NCI-H524 treated with DMSO at 0.1 percent for 48 hours (cell line): Measurements from ENCODE around the gene TMEM179B.
"Not testable (repeated sequence)": the region's sequence is repeated elsewhere in the genome, so short reads cannot be mapped to it uniquely, and the experiment has no call there.

Experiments
- DNase-seq: peaks from one replicate; lab custom pipeline; 2025; lab: John Stamatoyannopoulos, UW

The TMEM179B gene, protein sequence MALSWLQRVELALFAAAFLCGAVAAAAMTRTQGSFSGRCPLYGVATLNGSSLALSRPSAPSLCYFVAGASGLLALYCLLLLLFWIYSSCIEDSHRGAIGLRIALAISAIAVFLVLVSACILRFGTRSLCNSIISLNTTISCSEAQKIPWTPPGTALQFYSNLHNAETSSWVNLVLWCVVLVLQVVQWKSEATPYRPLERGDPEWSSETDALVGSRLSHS

DNA sequence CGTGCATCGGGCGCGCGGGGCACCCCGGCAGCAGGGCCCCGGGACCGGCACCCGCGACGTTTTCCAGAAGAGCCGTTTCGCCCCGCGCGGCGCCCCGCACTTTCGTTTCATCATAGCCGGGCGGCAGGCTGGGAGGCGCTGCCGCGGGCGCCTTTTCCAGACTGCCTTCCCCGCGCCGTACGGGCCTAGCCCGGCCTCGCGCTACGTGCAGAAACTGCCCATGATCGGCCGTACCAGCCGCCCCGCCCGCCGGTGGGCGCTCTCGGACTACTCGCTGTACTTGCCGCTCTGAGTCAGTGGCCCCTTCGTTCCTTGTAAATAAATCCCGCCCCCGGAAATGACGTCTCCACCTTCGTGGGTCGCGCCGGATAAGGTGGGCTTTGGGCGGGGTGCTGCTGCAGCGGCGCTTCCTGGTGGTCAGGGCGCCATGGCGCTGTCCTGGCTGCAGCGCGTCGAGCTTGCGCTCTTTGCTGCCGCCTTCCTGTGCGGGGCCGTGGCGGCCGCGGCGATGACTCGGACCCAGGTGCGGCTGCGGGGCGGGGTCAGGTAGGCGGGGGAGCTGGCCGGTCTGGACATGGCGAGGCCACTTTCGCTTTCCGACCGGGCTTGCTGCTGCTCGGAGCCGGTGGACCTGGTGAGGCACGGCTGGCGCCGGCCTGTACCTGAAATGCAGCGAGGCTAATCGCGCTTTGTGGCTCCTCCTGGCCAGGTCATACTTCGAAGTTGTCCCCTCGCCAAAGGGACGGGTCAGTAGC is at the start of gene TMEM179B:
Gene TMEM179B (plus strand): TSS at position 398 of the 755 bp plus-strand sequence. CDS start 30 bp downstream, at position 428.
- DNase-seq, result peak; percentile 68

DNA sequence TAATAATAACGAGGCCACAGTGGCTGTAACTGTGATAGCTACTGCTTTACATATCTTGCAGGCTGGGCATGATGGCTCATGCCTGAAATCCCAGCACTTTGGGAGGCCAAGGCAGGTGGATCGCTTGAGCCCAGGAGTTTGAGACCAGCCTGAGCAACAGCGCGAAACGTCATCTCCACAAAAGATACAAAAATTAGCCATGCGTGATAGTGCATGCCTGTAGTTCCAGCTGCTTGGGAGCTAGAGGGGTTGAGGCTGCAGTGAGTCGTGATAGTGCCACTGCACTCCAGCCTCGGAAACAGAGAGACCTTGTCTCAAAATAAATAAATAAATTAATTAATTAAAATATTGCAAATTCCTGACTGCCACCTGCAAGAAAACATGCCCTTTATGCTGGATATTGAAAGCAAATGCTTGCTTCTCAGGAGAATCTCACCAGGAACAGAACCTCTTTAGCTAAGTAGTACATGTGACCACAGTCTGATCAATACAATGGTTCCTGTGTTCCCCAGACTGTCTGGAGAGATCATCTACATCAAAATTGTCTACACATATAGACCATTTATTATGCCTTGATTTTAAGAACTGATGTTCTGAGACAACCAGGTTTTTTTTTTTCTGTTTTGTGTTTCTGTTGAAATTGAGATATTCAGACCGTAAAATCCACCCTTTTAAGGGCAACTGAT is 39.6 kb upstream of the TMEM179B start:
- no peak for DNase-seq

DNA sequence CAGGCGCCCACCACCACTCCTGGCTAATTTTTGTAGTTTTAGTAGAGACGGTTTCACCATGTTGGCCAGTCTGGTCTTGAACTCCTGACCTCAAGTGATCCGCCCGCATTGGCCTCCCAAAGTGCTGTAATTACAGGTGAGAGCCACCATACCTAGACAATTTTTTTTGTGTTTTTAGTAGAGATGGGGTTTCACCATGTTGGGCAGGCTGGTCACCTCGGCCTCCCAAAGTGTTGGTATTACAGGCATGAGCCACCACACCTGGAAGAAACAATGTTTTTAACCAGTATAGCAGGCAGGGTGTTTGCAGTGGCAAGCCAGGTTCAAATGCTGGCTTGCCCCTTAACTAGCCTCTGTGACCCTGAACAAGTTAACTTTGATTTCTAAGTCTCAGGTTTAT is 37.3 kb upstream of the TMEM179B start:
- not testable (repeated sequence) for DNase-seq

DNA sequence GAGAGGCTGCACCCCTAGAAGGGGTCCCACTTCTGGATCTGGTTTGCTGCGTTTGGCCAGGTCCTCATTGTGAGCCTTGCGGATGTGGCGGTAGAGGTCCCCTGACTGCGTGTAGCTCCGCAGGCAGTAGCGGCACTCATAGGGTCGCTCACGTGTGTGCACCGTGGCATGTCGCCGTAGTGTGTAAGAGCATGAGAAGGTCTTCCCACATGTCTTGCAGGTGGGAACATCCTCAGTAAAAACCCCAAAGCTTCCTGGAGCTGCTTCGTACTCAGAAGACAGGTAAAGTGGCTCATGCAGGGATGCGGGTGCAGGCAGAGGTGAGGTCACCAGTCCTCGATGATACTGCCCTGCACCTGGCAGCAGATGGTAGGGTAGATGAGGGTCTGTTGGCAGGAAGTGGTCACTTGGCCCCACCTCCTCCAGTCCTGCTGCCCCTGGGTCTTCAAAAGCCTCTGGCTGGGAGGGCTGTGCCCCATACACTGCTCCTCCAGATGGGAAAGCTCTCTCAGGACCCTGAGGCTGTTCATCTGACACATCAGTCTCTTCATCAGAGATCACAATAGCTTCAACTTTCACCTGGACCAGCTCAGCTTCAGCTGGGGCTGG is 34.9 kb upstream of the TMEM179B start:
- DNase-seq, result no peak

DNA sequence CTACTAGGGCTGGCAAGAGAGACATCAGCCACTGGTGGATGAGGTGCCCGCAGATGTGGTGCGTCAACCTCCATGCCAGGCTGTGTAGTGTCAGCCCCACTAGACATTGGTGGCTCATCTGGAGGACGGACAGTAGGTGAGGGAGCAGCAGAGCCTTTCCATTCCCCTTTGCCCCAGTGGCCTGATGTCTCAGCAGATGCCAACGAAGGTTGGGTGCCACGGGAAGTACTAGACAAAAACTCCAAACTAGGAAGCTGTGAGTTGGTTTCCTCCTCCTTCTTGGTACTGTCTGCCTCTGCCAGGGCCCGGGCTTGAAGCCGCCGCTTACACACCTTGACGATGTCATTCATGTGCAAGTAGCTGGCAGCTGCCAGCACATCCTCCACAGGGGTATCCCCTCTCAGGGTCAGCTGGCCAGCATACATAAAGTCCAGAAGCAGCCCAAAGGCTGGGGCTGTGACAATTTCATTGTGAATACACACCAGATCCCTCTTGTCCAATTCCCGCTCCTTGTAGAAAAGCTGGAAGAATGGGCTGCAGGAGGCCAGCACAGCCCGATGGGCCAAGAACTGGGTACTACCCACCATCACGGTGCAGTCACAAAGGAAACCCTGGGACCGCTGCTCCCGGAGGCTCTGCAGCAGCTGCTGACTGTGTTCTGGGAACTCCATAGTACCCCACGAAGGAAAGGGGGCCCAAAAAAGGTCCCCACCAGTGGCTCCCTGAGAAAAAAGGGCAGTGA is 34.0 kb upstream of the TMEM179B start:
- no peak for DNase-seq

DNA sequence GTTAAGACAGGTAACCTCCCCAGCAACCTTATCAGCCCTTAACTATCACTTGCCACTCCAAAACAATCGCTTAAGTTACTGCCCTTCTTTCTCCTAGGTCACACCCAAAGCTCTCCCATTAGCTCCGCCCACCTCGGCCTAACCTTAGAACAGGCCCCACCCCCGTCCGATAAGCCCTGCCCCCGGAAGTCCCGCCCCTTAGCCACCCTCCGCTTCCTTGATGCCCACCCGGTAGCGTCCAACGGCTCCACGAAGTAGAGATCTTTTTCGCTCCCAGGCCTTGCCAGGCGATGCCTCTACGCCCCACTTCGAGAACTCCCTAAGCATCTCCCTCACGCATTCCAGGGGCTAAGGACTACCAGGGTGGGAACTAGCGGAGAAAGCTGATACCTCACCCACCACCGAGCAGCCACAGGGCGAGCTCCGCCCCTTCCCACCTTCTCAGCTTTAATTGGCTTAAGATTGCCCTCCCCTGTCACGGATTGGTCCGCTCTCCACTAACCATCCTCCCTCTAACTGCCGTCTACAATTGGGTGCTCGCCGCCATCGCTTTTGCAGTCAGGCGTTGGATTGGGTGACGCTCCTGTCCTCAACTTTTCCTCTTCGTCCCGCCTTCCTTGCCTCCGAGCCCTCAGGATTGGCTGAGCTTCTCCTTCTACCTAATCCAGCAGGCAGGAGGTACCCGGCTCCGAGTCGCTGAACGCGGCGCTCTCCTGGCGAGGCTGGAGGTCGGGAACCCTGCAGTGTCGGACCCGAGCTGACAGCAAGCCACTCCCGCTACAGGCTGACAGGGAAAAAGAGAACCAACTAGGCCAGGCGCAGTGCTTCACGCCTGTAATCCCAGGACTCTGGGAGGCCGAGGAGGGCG is 33.2 kb upstream of the TMEM179B start, which contains the start of gene ZBTB3:
Gene ZBTB3 (minus strand): TSS at position 425 of the 868 bp plus-strand sequence. CDS start 496 bp downstream, outside the sequence.
- peak; percentile 96 for DNase-seq

DNA sequence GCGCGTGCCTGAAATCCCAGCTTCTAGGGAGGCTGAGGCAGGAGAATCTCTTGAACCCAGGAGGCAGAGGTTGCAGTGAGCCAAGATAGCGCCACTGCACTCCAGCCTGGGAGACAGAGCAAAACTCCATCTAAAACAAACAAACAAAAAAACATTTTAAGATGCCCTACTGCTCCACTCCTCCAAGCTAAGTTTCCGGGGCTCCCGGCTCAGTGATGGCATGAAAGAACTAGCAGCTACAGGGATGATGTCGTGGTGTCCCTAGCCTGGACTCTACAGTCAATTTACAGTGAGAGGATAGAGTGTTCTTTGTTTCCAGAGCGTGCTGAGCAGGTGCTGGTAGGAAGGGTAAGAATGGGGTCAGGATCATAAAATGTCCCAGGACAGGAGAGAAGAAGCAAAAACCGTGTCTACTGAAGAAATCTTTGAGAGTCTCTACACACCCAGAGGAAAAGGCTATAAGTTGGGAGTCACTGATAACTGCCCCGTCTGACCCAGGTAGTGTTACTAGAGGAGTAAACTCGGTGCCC is 32.1 kb upstream of the TMEM179B start:
- DNase-seq, result no peak

DNA sequence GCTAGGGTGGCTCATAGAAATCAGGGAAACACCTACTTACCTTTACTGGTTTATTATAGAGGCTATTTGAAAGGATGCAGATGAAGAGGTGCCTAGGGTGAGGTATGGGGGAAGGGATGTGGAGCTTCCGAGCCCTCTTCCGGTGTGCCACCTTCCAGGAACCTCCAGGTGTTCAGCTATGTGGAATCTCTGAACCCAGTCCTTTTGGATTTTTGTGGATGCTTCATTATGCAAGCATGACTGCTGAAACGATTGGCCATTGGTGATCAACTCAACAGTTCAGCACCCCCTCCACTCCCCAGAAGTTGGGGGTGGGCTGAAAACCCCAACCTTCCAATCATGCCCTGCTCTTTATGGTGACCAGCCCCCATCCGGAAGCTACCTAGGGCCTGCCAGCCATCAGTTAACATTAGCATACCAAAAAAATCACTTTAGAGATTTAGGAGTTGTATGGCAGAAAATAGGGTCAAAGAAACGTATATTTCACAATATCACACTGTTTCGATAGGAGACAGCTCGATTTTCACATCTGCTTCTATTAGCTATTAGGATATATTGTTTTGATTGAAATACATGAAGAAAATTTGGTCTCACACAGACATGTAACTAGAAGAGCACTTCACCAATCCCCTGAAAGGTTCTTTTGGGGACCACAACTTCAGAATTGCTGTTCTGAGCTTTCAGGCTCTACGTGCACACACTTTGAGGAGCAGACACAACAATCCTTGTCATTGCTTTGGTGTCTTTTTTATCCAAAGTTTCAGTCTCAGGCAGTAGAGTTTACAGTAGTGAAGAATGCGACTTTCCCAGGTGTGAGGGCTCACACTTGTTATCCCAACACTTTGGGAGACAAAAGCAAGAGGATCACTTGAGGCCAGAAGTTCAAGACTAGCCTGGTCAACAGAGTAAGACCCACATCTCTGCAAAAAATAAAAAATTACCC is 29.1 kb upstream of the TMEM179B start:
- DNase-seq, result no peak

DNA sequence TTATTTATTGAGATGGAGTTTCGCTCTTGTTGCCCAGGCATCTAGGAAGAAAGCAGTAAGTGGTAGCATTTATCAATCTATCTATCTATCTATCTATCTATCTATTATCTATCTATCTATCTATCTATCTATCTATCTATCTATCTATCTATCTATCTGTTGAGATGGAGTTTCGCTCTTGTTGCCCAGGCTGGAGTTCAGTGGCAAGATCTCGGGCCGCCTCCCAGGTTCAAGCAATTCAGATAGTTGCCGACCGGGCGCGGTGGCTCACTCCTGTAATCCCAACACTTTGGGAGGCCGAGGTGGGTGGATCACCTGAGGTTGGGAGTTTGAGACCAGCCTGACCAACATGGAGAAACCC is 26.4 kb upstream of the TMEM179B start:
- not testable (repeated sequence) for DNase-seq

DNA sequence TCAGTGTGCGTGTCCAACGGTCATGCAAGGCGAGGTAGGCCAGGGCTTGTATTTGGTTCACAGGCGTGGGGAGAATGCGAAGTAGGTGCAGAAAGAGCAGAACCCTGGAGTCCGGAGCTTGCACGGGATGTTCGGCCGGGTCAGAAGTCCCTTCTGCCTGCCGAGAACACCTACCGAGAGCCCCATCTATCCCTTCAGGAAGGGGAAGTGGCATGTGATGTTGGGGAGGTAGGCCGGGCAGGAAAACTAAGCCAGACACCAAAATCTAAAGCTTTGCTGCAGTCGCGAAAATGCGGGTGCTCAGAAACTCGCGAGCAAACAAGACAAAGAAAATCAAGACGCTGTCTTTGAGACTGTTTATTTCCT is 16.4 kb upstream of the TMEM179B start:
- DNase-seq, result no peak

DNA sequence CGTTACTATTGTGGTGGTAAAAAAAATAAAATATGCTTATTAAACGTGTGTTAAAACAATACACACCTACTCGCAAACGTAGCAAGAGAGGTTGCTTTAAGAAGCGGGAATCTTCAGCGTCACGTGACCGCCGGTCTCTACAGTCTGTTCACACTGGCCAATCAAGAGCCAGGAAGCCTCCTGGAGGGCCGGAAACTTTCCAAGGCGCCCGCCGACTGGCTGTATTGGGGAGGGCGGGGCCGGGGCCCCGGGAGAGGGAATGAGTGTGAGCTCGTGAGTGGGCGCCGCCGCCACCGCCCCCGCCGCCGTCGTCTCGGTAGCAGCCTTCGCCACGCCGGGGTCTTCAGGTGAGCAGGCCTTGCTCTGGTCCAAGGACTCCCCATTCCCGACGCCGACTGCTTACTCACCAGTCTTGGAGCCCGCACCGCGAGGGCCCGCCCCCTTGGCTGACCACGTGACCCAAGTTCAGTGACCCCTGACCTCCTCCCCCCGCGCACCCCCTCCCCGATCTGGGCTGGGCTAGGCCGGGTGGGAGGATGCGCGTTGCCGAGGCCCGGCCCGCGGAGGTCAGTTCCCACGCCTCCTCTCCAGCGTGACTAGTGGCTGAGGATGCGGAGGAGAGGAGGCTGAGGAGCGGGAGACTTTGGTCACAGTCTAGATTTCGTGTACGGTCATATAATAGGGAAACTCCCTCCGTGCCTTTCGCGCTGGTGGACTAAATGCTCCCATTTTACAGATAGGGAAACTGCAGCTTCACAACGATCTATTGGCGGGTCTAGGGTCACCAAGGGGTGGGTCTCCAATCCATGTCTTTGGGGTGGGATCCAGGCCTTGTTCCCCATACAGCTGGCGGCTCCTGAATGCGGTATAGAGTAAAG is 15.8 kb upstream of the TMEM179B start, which contains the start of gene TAF6L:
Gene TAF6L (plus strand): TSS at position 253 of the 878 bp plus-strand sequence. CDS start 4,388 bp downstream, outside the sequence.
- peak; percentile 81 for DNase-seq

DNA sequence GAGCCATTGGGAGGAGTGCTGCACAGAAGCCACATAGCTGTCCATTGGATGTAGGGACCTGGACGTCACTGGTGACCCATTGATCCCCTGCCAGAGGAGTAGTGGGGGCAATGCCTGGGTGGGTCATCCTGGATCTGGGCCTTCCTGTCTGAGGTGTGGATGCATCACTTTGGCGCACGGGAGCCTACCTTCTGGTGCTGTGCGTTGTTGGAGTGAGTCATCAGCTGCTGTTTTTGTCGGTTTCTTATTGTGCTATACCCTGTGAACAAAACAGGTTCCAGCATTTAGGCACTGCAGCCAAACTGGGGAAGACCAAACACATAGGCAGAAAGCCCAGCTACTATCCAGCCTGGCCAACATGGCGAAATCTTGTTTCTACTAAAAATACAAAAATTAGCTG is 12.8 kb upstream of the TMEM179B start:
- DNase-seq, result no peak

DNA sequence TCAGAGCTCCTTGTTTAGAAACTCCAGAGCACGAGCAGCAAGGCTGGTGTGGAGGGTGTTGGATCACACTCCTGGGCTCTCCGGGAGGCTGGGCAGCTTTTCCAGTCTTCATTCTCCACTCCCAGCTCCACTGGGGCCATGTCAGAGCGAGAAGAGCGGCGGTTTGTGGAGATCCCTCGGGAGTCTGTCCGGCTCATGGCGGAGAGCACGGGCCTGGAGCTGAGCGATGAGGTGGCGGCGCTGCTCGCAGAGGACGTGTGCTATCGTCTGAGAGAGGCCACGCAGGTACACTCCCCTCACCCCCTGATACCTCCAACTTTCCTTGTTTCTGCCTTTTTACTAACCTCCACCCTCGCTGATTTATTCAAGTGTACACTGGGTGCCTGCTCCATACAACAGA is 11.6 kb upstream of the TMEM179B start:
- DNase-seq, result no peak

DNA sequence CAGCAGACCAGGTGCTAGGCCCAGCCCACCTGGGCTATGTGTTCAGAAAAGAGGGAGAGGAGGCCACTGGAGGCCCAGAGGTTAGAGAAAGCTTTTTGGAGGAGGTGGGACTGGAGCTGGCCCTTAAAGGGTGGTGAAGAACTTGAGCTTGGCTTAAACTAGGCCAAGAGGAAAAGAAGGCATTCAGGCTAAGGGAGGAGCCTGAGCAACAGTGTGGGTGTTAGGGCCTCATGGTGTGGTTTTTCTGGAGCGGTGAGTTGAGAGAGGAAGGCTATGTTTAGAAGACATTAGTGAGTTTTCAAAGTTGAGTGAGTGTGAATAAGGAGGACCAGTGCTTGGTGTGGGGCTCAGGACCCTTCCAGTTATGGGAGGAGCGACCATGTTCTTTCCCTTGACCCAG is 9.8 kb upstream of the TMEM179B start:
- no peak for DNase-seq

DNA sequence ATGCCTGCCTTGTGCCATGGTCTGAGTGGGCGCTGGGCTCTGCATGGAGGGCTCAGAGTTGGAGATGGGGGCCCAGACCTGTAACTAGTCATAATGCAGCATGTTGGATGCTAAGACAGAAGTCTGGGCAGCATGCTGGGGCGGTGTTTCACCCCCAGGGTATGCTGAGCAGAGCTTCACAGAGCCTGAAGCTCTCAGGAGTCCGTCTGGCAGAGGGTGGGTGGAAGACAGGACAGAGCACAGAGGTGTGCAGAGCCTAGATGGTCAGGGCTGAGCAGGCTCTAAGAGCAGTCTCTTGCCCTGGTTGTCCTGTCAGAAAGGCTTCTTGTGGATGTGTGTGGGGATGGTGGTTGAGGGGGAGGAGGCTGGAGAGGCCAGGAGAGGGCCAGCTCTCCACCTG is 8.8 kb upstream of the TMEM179B start:
- no peak for DNase-seq

DNA sequence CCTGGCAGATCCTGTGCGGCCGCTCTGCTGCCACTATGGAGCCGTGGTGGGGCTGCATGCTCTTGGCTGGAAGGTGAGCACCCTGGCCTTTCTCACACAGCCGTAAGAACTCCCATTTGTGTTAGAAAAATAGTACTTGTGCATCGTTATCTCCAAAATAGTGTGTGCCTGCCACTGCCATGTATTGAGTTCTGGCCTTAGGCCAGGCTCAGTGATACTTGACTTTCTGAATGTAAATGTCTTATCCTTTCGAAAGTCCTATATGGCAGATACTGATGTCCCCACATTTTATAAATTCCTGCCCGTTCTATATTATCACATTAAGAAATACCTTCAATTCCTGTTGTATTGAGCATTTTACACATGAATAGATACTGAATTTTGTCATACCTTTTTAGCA is 4.4 kb upstream of the TMEM179B start:
- no peak for DNase-seq

DNA sequence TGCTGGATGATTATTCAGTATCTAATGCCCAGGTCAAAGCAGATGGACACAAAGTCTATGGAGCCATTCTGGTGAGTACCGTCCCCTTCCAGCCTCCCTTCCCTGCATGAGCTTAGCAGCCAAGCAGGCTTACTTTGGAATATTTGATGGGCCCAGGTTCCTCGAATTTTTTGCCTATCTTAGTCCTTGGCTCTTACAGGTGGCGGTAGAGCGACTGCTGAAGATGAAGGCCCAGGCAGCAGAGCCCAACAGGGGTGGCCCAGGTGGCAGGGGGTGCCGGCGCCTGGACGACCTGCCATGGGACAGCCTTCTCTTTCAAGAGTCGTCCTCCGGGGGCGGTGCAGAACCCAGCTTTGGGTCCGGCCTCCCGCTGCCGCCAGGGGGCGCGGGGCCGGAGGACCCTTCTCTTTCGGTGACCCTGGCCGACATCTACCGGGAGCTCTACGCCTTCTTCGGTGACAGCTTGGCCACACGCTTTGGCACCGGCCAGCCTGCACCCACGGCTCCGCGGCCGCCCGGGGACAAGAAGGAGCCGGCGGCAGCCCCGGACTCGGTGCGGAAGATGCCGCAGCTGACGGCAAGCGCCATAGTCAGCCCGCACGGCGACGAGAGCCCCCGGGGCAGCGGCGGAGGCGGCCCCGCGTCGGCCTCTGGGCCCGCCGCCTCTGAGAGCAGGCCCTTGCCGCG is 741 bp upstream of the TMEM179B start:
- peak; percentile 34 for DNase-seq

DNA sequence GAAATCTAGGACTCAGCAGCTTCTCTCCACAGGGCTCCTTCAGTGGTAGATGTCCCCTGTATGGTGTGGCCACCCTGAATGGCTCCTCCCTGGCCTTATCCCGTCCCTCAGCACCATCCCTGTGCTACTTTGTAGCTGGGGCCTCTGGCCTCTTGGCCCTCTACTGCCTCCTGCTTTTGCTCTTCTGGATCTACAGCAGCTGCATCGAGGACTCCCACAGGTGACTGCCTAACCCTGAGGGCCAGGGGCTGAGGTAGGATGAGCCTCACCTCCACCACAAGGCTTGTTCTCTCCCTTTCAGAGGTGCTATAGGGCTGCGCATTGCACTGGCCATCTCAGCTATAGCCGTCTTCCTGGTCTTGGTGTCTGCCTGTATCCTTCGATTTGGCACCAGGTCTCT is 1.8 kb downstream of the TMEM179B start:
- no peak for DNase-seq
